B cell (primary cell): ENCODE measurements around the gene THBS2. TPM values are rescaled to one million over a fixed set of nuclear protein-coding genes. Genes with fewer than 3 reads are reported as not detected.

Experiments used
- ATAC-seq: fragments of 200-7000 bp; cut with Tn5 transposase; one replicate; pipeline ENCODE4 v1.10.0; 2021; ENCODE audit warnings: low read depth, mild to moderate bottlenecking, moderate number of reproducible peaks, moderate library complexity
- CTCF ChIA-PET: fragments of 350-600 bp; sonication (Branson Sonifier 250); formaldehyde crosslinking; loops from one replicate; lab custom pipeline; 2021; ENCODE audit warnings: antibody characterized with exemption, inconsistent platforms; lab: Charles Lee
- POLR2A ChIA-PET: fragments of 350-600 bp; sonication (Branson Sonifier 250); formaldehyde crosslinking; loops from one replicate; lab custom pipeline; 2021; ENCODE audit warnings: antibody characterized with exemption; lab: Charles Lee
- DNase-seq: peaks from one replicate; pipeline ENCODE4 v3.0.0; 2013
- H2AFZ ChIP-seq: 2 replicates; pipeline ENCODE4 v1.6.1; 2012; ENCODE audit warnings: mild to moderate bottlenecking, low read depth, low read length; ENCODE audit not compliant: insufficient read depth, poor library complexity, severe bottlenecking
- H3K27ac ChIP-seq, 2 donors: 1 replicate in 1 of 2; 2 replicates in 1 of 2; pipeline ENCODE4 v1.5.1; 2012 to 2013; ENCODE audit warnings: low read length in 2 of 2, mild to moderate bottlenecking in 2 of 2, moderate library complexity in 1 of 2
- H3K27me3 ChIP-seq, 4 experiments: fragments of 200-600 bp in 1 of 4; sonication (generic) in 1 of 4; replicated peaks in 1 of 4; 1 replicate in 2 of 4; 2 replicates in 2 of 4; pipeline versions ENCODE4 v1.6.1 to v1.7.0; 2013 to 2016; ENCODE audit warnings: low read length in 3 of 4, mild to moderate bottlenecking in 2 of 4, mixed read lengths in 1 of 4, moderate library complexity in 1 of 4; ENCODE audit not compliant: insufficient read depth in 4 of 4, control insufficient read depth in 3 of 4; ENCODE audit errors: control extremely low read depth in 1 of 4
- H3K36me3 ChIP-seq, 2 experiments: replicated peaks in 1 of 2; 1 replicate in 1 of 2; 2 replicates in 1 of 2; pipeline versions ENCODE4 v1.6.1 to v1.7.1; 2013; ENCODE audit warnings: low read length in 1 of 2; ENCODE audit not compliant: insufficient read depth in 2 of 2, control insufficient read depth in 1 of 2; ENCODE audit errors: control extremely low read depth in 1 of 2, extremely low read depth in 1 of 2
- H3K4me1 ChIP-seq, 2 donors: fragments of 200-600 bp in 1 of 2; sonication (generic) in 1 of 2; 1 replicate in 1 of 2; 2 replicates in 1 of 2; pipeline versions ENCODE4 v1.5.1 to v1.6.1; 2013 to 2017; ENCODE audit warnings: low read length in 2 of 2; ENCODE audit not compliant: control insufficient read depth in 2 of 2, insufficient read depth in 2 of 2
- H3K4me2 ChIP-seq: replicated peaks from 2 replicates; pipeline ENCODE3; 2012; ENCODE audit warnings: mild to moderate bottlenecking, low read depth, low read length; ENCODE audit not compliant: poor library complexity, severe bottlenecking
- H3K4me3 ChIP-seq, 5 experiments: fragments of 200-600 bp in 1 of 5; sonication (generic) in 1 of 5; 1 replicate in 3 of 5; 2 replicates in 2 of 5; pipeline versions ENCODE4 v1.5.1 to v1.7.0; 2011 to 2016; ENCODE audit warnings: low read length in 4 of 5, mild to moderate bottlenecking in 4 of 5, low read depth in 2 of 5, control low read depth in 1 of 5, moderate library complexity in 1 of 5; ENCODE audit not compliant: insufficient read depth in 1 of 5; ENCODE audit errors: control extremely low read depth in 1 of 5, extremely low read depth in 1 of 5
- H3K79me2 ChIP-seq: fragments of 200-600 bp; sonication (generic); one replicate; pipeline ENCODE4 v1.6.0; 2016; ENCODE audit warnings: low read length; ENCODE audit not compliant: control insufficient read depth, insufficient read depth
- H3K9ac ChIP-seq: fragments of 200-600 bp; sonication (generic); 2 replicates; pipeline ENCODE4 v1.6.1; 2017; ENCODE audit warnings: mild to moderate bottlenecking, low read length, moderate library complexity
- H3K9me3 ChIP-seq, 3 donors: one replicate each; pipeline versions ENCODE4 v1.6.1 to v1.7.1; 2013; ENCODE audit warnings: low read length in 2 of 3; ENCODE audit not compliant: control insufficient read depth in 2 of 3, insufficient read depth in 1 of 3; ENCODE audit errors: control extremely low read depth in 1 of 3
- H4K20me1 ChIP-seq: 2 replicates; pipeline ENCODE4 v1.6.0; 2012; ENCODE audit warnings: mild to moderate bottlenecking, low read length; ENCODE audit not compliant: insufficient read depth, control insufficient read depth, poor library complexity, severe bottlenecking
- H3K27ac Mint-ChIP-seq: one replicate; pipeline ENCODE4 v1.8.0; 2021; ENCODE audit warnings: mixed read lengths
- H3K27me3 Mint-ChIP-seq: one replicate; pipeline ENCODE4 v1.8.0; 2021; ENCODE audit warnings: mixed read lengths
- H3K4me1 Mint-ChIP-seq: one replicate; pipeline ENCODE4 v1.8.0; 2021; ENCODE audit warnings: mixed read lengths
- H3K4me3 Mint-ChIP-seq: one replicate; pipeline ENCODE4 v1.8.0; 2021; ENCODE audit warnings: mixed read lengths
- H3K9me3 Mint-ChIP-seq: one replicate; pipeline ENCODE4 v1.8.0; 2022; ENCODE audit warnings: mixed read lengths; ENCODE audit not compliant: insufficient read depth
- CTCF ChIP-seq: fragments of 200-600 bp; IDR thresholded peaks from one replicate; pipeline ENCODE4 v1.8.0; 2022; ENCODE audit warnings: antibody characterized with exemption, mild to moderate bottlenecking
- EZH2 ChIP-seq: IDR thresholded peaks from 2 replicates; pipeline ENCODE4 v1.6.1; 2012; ENCODE audit warnings: borderline replicate concordance, low read depth, mild to moderate bottlenecking, moderate library complexity, low read length; ENCODE audit not compliant: insufficient read depth, poor library complexity, severe bottlenecking
- WGBS: methylation state at CpG from one replicate; pipeline ENCODE4 v1.1.5; 2013; ENCODE audit warnings: missing lambda C conversion rate; ENCODE audit not compliant: insufficient coverage; 5-methylcytosine and 5-hydroxymethylcytosine counted together
- intact Hi-C: fragments of 100-400 bp; cut with micrococcal nuclease; formaldehyde crosslinking; loops from one replicate; pipeline ENCODE4 v1.10.0; 2022
- polyA plus RNA-seq: library from polyadenylated mRNA; depleted of rRNA; stranded (reverse); fragments of >200 nt; gene quantifications from 2 replicates; pipeline ENCODE4 v1.2.3, GENCODE V29; 2012
- total RNA-seq, 2 donors: library from RNA; stranded (reverse); fragments of 120-200 nt in 1 of 2; gene quantifications; 1 replicate in 1 of 2; 2 replicates in 1 of 2; pipeline versions ENCODE4 v1.2.3 to v1.2.4, GENCODE V29; 2013 to 2022

Gene THBS2
- total and polyA plus RNA-seq, 2 donors (not counting 1 experiment from before 2014, with no cell fraction given) = not detected

GRCh38 chr6:169177516-169178166 lies 76.0 kb downstream of the THBS2 start:
- DNase-seq = no peak

More at GRCh38 chr6:169177516-169178166, 76.0 kb downstream of the THBS2 start:
- ChIA-PET CTCF (no interaction called here), POLR2A (no interaction called here)
- intact Hi-C loops = no loop called here
- Histone ChIP-seq H3K36me3 (no peaks in the 10 kb centered on the region), H3K4me1 (no peaks in the 10 kb centered on the region), H3K79me2 (no peaks in the 10 kb centered on the region), H2AFZ (no peak overlapping the region), H4K20me1 (no peaks in the 10 kb centered on the region), H3K4me3 (no peak overlapping the region), H3K9ac (no peak overlapping the region), H3K9me3 (no peaks in the 10 kb centered on the region), H3K27me3 (peaks cover 0 to 6% (median 0%) of the 10 kb centered on the region in 4 experiments), H3K4me2 (no peak overlapping the region), H3K27ac (no peak overlapping the region)
- Mint-ChIP-seq H3K27ac (no peak overlapping the region), H3K4me1 (no peaks in the 10 kb centered on the region), H3K9me3 (peaks cover 4% of the 10 kb centered on the region), H3K27me3 (peaks cover 5% of the 10 kb centered on the region), H3K4me3 (no peak overlapping the region)
- TF ChIP-seq EZH2 (no peak), CTCF (no peak)
- no peak for ATAC-seq
- 85% methylated on average over 3 of the region's 10 CpGs for WGBS
